Ureter (tissue), 1 donor: ENCODE measurements around the gene STON2. TPM values are rescaled to one million over a fixed set of nuclear protein-coding genes. Genes with fewer than 3 reads are reported as not detected.
"Not testable (repeated sequence)": the region's sequence is repeated elsewhere in the genome, so short reads cannot be mapped to it uniquely, and the experiment has no call there.

Source experiments
- DNase-seq: peaks from one replicate; pipeline ENCODE4 v3.0.0-alpha.2; 2020; ENCODE audit warnings: low spot score
- total RNA-seq: library from RNA; stranded (reverse); gene quantifications from one replicate; pipeline ENCODE4 v1.2.4, GENCODE V29; 2023
- donor health status: DM: yes; HTN: yes; CAD: no.

Gene STON2
- total RNA-seq, 1 donor from 2014 or later: 61.4 TPM

DNA sequence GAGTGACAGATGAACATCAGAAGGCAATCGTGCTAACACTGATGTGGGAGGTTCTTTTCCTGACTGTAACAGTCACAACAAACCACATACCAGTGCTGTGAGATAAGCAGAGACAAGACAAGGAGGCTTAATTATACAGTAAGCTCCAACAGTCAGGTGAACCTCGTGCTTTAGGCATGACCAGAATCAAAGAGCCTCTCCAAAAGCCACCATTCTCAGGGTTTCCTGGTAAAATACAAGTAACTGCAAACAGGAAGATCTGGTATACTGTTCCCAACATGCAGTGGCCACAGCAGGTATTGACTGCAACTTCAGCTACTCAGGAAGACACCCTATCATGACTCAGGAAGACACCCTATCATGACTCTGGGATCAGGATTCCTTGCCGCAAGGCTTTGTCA lies 132.1 kb downstream of the STON2 start:
- DNase-seq: no peak

DNA sequence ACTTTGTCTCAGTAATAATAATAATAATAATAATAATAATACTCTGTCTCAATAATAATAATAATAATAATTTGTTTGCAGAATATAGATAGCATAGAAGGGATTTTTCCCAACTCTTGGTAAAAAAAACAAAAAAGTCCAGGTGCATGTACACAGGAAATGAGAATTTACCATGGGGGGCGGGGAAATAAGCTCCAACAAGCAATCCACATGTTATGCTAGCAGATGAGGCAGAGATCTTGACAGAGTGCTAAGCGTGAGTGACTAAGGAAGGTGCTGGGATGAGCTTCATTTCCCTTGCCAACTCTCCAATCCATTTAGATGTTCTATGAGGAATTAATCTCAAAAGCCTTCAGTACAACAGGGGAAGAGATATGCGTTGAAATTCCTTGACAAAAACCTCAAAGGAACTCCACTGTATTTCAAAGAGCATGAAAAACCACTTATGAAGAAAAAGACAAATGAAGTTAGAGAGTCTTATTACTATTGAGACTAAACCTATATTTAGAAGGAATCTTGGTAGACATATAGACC lies 134.4 kb downstream of the STON2 start:
- no peak for DNase-seq

DNA sequence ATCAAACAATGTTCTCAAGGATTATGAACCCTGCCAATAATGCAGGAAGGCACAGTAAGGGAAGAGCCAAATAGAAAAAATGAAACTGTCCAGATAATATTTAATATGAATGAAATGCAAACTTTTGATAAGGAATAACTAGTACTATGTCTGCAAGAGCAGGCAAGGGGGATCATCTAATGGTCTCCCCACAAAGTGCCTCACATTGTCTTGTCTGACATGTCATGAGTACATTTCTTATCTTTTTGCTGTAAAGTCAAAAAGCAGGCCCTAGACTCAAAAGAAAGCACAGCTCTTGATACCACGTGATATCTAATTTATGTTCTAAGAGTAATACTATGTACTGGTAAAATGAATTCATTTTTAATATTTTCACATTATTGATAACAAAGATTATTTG lies 135.5 kb downstream of the STON2 start:
- no peak for DNase-seq

DNA sequence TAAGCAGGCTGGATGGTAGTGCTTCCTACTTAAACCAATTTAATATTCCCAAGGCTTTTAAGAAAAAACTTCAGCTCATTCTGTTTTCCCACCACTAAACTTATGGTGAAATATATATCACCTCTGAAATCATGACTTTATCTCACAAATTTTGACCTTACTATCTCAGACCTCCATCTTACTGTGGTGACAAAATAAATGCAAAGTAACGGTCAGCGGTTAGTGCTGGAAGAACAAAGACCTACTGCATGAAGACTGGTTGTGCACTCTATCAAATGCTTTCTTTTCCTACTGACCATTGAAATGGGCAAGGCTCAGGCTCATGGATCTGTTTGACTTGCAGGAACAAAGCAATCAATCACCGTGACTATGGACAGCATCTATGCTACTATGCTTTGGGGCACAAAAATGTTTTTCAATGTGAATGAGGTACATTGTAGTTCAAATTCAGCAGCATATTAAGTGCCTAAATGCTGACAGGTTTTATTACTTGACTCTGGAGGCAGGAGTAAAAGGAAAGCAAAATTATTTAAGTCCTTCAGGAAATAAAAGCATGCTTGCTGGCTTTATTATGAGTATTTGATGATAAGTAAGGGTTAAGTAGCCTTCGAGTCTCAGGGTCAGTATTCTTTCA lies 136.2 kb downstream of the STON2 start:
- no peak for DNase-seq

DNA sequence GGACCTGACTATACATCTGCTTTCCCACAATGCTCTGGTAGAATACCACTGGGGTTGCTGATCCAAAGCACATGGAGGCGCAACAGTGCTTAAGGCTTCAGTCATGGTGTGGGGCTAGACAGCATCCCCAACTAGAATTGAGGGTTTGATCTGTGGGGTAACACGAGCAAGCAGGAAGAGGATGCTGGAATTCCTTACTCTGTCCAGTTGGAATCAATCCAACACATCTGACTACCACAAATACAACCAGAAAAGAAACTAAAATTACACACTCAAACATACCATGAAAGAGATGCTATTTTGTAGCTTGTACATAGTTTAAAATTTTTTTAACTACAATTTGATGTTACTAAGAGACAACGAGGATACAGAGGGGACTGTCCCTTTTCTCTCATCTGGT lies 138.9 kb downstream of the STON2 start:
- no peak for DNase-seq

DNA sequence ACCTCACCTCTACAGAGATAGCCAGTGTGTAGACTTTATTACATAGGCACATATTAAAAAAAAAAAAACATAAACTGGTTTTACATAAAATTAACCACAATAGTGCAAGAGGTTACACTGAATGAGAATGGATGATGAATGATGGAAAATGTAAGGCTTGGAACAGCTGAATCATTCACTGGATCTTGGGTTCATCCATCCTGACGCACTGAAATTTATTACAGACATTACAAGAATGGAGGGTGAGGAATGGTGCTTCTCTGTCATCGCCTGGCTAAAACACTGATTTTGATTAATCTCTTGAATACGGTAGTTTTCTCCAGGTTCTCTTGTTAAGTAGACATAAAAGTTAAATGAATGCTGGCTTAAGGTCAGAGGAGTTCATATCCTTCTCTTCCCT lies 139.4 kb downstream of the STON2 start:
- no peak for DNase-seq

DNA sequence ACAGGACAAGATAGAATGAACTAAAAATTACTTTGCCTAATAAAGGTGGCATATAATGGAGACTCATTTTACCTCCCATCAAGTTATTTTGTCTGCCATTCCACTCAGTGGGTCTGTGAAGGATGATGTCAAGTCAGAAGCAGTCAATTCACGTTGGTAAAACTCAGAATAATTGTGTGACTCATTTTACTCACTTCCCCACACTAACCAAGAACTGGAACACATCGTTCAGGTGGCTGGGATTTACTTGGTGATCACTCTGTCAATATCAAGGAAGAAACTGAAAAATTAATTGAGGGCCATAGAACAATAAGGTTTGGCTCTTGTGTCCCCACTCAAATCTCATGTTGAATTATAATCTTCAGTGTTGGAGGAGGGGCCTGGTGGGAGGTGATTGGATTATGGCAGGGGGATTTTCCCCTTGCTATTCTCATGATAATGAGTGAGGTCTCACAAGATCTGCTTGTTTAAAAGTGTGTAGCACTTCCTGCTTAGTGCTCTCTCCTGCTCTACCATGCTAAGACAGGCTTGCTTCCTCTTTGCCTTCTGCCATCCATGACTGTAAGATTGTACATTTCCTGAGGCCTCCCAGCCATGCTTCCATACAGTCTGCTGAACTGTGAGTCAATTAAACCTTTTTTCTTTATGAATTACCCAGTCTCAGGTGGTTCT lies 143.7 kb downstream of the STON2 start:
- no peak for DNase-seq

DNA sequence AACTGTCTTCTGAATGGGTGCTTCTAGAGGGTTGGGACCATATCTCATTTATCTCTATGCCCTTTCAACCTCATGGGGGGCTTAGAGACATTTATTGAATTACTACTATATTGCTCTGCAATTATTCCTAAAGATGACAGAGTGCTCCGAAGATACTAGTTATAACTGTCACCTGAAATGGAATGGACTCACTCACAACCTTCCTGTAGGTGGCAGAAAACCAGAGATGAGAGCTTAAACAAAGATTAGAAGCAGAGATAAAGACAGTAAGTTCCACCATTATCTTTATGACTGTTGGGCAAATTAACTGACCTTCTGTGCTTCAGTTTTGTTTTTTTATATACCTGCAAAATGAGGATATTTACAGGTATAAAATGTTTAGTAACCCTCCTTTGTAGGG lies 147.8 kb downstream of the STON2 start:
- no peak for DNase-seq

DNA sequence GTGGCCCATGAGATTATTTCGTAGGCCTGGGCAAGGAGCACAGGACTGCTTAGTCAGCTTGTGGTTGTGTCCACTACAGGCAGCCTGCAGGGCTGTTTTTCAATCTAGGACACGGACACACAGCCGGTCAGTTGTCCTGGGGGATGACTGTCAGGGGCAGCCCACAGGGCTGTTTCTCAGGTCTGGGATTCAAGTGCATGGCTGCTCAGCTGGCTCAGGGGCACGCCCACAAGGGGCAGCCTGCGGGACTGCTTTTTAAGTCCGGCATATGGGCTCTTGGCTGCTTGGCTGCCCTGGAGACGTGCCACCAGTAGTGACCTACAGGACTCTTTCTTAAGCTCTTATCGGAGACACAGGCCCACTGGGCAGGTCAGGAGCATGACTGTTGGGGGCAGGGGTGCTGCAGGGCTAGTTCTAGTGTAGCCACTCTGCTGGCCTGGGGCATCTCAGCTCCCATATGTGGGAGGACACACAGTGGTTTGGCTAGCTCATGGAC lies 152.8 kb downstream of the STON2 start:
- DNase-seq: no peak

DNA sequence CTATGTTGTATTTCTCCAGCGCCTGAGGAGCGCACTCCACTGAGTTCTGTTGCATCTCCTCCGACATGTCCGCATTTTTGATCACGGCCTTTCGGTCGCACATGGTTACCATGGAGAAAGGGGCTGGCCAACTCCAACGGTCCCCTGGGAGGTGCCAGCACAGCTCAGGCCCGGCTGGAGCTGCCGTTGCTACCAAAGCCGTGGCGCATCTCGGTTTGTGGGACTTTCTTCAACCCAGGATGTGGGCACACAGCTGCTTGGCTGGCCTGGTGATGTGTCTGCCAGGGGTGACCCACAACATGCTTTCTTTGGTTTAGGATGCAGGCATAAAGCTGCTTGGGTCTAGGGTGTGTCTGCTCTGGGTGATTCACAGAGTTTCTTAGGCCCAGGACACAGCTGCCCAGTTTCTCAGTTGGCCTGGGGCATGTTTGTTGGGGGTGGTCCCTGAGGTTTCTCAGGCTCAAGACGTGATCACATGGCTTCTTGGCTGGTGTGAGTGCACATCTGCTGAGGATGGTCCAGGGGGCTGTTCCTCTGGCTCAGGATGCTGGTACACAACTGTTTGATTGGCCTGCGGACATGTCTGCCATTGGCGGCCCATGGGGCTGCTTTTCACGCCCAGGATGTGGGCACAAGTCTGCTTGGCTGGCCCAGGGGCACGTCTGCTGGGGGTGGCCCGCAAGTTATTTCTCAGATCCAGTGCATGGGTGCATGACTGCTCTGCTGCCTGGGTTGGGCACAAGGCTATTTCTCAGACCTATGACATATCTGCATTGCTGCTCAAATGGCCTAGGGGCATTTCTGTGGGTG lies 153.5 kb downstream of the STON2 start:
- DNase-seq: no peak

DNA sequence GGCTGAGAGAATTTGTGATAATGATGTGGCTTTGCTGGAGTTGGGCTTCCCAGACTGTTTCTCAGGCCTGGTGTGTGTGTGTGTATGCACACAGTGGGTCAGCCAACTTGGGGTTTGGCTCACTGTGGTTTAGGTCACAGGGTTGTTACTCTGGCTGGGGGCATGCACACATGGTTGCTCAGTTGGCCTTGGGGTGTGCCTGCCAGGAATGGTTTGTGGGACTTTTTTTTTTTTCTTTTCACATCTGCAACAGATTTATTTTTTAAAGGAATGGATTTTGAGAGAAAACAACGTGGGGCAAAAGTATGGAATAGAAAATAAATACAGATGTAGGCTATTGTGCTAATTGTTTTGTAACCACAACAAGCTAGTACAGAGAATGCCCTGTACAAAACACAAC lies 154.4 kb downstream of the STON2 start:
- no peak for DNase-seq

DNA sequence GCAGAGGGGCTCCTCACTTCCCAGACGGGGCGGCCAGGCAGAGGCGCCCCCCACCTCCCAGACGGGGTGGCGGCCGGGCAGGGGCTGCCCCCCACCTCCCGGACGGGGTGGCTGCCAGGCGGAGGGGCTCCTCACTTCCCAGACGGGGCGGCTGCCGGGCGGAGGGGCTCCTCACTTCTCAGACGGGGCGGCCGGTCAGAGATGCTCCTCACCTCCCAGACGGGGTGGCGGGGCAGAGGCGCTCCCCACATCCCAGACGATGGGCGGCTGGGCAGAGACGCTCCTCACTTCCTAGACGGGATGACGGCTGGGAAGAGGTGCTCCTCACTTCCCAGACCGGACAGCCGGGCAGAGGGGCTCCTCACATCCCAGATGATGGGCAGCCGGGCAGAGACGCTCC lies 155.7 kb downstream of the STON2 start:
- DNase-seq: not testable (repeated sequence)

DNA sequence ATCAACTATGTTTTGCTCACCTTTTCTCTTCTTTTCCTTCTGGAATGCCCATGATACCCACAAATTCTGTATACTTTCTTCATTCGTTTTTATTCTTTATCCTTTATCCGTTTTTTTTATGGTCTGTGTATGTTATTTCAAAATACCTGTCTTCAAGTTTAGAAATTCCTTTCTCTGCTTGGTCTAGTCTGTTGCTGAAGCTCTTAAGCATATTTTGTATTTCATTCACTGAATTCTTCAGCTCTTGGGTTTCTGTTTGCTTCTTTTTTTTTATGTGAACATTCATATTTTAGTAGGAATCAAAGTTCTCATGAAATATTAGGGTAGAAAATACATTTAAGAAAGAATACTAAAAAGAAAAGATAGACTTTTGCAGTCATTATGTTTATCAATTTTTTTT lies 156.6 kb downstream of the STON2 start:
- DNase-seq: no peak

DNA sequence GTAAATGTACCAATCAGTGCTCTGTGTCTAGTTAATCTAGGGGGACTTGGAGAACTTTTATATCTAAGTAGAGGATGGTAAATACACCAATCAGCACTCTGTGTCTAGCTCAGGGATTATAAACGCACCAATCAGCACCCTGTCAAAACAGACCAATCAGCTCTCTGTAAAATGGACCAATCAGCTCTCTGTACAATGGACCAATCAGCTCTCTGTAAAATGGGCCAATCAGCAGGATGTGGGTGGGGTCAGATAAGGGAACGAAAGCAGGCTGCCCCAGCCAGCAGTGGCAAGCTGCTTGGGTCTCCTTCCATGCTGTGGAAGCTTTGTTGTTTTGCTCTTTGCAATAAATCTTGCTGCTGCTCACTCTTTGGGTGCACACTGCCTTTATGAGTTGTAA lies 163.3 kb downstream of the STON2 start:
- DNase-seq: not testable (repeated sequence)

DNA sequence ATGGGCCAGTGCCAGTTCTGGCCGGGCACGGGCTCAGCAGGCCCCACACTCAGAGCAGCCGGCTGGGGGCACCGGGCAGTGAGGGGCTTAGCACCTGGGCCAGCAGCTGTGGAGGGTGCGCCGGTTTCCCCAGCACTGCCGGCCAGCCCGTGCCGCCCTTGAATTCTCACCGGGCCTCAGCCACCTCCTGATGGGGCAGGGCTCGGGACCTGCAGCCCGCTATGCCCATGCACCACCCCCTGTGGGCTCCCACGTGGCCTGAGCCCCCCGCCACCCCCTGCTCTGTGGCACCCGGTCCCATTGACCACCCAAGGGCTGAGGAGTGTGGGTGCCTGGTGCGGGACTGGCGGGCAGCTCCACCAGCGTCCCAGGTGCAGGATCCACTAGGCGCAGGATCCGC lies 164.0 kb downstream of the STON2 start:
- no peak for DNase-seq

DNA sequence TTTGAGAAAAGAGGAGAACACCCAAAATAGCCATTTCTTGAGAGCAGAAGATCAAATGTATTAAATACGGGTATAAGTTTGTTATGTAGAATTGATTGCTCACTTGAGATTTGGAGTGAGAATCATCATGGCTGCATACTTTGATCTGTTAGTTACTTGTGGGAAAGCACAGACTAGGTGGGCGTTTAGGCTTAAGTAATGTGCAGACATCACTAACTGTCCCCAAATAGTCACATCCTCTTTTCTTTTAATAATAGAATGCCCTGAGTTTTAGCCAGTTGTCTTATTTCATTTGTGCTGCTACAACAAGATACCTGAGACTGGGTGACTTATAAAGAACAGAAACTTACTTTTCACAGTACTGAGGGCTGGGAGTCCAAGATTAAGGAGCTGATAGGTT lies 165.0 kb downstream of the STON2 start:
- no peak for DNase-seq

DNA sequence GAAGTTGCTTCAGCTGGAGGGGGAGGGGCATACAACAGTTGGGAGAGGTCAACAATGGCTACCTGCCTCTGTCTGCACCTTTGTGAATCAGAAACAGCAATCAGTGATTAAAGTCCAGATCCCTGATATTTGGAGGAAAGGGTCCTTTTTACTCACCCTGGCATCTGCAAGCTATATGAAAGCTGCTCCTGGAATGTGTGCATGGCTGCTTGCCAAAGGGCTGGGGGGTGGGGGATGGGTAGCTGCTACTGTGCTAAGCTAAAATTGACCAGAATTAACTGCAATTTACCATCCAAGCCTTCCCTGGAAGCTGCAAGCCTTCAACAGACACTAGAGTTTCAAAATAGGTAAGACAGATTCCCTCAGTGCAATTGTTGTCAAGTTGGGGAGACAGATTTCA lies 165.8 kb downstream of the STON2 start:
- no peak for DNase-seq

DNA sequence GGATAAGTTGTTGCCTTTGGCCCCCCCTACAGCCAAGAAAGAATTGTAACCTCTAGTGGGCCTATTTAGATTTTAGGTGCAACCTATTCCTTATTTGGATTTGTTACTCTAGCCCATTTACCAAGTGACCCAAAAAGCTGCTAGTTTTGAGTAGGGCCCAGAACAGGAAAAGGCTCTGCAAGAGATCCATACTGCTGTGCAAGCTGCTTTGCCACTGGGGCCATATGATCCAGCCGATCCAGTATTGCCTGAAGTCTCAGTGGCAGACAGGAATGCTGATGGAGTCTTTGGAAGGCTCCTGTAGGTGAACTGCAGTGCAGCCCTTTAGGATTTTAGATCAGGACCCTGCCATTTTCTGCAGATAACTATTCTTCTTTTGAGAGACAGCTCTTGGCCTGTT lies 166.5 kb downstream of the STON2 start:
- no peak for DNase-seq

DNA sequence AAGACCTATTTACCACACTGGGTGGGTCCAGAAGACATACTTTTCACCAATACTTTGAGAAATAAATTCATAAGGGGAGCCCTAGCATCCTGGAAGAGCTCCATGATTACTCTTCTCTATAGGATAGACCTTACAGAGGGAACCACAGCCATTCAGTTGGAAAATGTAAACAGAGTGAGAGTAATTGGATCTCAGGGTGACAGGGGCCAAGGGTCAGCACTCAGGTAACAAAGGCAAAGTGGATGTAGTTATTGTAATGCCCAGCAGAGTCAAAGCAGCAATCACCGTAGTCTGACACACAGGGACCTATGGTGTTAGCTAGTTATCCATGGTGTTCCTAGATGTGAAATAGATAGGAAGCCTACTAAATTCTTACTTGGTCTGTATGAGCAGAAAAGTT lies 168.6 kb downstream of the STON2 start:
- DNase-seq: no peak

DNA sequence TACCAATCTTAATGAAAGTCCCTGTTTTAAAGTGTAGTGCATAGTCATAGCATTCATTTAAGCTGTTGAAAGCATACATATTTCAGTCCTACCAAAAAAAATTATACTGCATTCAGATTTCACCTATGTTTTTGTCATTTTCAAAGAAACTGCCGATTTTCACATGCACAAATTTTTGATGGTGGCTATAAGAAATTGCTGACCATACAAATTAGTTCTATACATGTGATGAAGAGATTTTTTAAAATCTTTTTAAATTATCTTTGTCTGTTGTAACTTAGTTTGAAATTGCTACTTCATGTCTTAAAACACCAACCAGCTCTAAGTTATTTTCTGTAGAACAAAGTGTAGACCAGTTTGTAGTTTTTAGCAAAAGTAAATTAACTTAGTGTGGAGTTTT lies 175.9 kb downstream of the STON2 start:
- no peak for DNase-seq

DNA sequence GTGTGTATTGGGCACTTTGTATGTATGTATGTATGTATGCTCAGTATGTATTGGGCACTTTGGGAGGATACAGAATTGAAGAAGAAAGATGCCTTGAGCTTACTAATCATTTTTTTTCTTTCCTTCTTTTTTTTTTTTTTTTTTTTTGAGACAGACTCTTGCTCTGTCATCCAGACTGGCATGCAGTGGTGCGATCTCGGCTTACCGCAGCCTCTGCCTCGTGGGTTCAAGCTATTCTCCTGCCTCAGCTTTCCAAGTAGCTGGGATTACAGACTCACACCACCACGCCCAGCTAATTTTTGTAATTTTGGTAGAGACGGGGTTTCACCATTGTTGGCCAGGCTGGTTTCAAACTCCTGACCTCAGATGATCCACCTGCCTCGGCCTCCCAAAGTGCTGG lies 176.3 kb downstream of the STON2 start:
- not testable (repeated sequence) for DNase-seq

DNA sequence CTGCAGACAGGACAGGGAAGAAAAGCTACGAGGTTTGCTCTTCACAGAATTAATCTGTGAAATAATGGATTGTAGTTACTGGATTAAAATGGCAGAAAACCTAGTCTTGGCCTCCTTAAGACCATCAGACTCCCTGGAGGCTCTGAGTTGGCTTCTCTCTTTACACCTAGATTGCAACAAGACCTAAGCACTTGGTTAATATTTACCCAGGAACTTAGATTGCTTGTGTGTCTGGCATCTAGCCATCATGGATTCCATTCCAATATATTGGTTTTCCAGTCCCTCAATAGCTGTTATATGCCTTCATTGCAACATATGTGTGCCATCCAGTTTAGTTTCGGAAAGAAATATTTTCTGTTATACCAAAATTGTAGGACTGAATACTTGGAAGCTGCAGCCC lies 177.4 kb downstream of the STON2 start:
- no peak for DNase-seq

DNA sequence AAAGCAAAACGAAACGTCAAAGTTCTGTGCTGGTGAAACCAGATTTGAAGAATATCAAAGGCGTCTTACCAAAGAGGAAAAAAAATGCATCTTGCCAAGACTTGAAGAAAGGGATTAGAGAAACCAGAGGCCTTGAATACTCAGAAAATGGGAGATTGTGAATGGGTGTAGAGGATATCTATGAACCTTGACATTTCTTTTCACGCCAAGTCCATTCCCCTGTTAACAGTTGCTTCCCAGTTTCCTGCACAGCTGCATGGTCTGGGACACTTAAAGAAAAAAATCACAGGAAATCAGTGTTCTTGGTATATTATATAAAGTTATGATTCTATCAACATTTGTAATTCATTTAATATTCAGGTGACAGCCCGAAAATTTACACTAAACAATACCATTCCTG lies 178.0 kb downstream of the STON2 start:
- DNase-seq: no peak
